Epithelial cell of esophagus (primary cell): Measurements from ENCODE around the gene MYOG.

Experiments
- DNase-seq: peaks from one replicate; pipeline ENCODE4 v3.0.0; 2010; ENCODE audit warnings: low read depth
- H3K4me3 ChIP-seq: 2 replicates; pipeline ENCODE4 v1.5.1; 2011; ENCODE audit warnings: mild to moderate bottlenecking, low read length, control low read depth
- TF ChIP-seq, protein P1 (sequence below): IDR thresholded peaks from 2 replicates; pipeline ENCODE4 v1.5.1; 2011; ENCODE audit warnings: low read depth, mild to moderate bottlenecking, low read length, control low read depth, inconsistent platforms; ENCODE audit not compliant: insufficient read depth; ENCODE audit errors: missing control alignments

Gene MYOG

DNA sequence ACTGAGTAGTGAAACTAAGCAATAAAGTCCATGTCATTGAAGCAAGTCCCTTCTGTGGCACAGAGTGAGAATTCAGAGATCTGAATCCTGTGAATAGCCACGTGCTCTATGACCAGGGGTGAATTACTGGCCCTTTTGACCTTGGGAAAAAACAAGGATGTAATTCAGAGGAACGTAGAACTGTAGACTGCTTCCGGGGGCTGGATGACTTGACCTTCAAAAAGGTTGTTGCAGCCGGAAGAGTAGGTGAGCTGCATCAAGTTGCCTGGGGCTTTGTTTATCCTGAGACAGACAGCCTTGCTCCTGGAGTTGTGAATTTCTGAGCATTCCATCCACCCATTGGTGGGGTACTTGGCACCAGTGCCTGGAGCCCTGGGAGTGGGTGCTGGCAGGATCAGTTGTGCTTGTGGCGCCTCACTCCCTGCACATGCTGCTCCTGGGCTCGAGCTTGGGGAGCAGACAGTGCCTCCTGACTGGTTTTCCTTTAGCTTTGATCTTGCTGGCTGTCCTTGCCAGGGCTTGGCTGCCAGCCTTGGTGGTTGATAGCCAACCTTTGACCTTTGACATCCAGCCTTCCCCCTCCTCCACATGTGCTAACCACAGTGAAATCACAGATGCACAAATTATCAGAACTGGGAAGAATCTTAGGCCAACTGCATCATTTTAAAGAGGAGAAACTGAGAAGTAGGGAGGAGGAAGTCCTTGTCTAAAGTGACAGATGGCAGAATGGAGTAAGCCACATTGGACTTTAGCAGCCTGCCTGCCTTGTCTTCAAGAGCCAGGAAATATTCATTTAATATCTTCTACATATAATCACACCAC, 16.2 kb upstream of the MYOG start:
- H3K4me3 ChIP-seq = no peak overlapping the region
- TF ChIP-seq, protein P1, sequence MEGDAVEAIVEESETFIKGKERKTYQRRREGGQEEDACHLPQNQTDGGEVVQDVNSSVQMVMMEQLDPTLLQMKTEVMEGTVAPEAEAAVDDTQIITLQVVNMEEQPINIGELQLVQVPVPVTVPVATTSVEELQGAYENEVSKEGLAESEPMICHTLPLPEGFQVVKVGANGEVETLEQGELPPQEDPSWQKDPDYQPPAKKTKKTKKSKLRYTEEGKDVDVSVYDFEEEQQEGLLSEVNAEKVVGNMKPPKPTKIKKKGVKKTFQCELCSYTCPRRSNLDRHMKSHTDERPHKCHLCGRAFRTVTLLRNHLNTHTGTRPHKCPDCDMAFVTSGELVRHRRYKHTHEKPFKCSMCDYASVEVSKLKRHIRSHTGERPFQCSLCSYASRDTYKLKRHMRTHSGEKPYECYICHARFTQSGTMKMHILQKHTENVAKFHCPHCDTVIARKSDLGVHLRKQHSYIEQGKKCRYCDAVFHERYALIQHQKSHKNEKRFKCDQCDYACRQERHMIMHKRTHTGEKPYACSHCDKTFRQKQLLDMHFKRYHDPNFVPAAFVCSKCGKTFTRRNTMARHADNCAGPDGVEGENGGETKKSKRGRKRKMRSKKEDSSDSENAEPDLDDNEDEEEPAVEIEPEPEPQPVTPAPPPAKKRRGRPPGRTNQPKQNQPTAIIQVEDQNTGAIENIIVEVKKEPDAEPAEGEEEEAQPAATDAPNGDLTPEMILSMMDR = no peak
- no peak for DNase-seq

DNA sequence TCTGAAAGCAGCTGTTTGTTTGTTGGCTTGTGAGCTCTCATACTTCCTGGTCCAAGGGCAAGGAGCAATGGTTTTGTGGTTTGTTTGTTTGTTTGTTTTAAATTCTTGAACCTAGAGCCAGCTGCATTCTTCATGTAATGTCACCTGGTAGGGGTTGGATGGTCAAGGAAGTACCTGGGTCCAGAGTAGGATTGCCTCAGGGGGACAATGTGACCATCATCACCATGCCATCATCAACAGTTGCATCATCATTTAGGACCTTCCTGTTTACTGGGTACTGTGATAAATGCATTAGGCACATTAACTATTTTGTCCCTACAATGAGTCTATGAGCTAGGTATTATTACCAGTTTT, 14.7 kb upstream of the MYOG start:
- DNase-seq = peak; percentile 18
- TF ChIP-seq, protein P1 = no peak
- H3K4me3 ChIP-seq = no peak overlapping the region

DNA sequence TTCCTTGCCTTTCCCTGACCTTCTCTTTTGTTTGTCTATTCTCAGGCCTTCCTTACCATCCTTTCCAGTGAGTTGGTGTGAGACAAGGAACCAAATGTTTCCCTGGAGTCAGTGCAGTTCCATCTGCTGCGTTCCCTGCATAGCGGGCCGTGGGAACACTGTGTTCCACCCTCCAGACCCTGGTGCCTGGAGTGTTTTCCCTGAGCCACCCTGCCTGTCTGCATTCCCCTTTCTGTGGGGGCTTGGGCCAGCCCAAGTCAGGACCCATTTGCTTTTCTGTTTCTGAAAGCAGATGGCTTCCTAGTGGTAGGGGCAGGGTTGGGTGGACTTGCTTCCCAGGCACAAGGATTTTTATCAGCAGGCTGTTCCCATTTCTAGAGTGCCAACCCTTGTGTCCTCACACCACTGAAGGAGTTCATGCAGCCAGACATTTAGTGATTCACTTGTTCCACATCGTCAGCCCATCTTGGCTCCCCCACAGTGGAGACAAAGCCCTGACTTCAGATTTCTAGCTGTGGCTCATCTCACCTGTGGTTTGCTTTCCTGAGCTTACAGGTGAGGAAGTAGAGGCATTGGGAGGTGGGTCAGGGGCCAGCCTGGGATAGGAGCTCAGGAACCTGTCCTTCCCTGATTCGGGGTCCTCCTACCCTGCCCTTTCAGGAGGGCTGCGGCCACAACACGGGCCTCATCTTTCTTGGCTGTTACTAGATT, 14.1 kb upstream of the MYOG start:
- H3K4me3 ChIP-seq = no peak overlapping the region
- TF ChIP-seq, protein P1 = no peak
- DNase-seq = no peak

DNA sequence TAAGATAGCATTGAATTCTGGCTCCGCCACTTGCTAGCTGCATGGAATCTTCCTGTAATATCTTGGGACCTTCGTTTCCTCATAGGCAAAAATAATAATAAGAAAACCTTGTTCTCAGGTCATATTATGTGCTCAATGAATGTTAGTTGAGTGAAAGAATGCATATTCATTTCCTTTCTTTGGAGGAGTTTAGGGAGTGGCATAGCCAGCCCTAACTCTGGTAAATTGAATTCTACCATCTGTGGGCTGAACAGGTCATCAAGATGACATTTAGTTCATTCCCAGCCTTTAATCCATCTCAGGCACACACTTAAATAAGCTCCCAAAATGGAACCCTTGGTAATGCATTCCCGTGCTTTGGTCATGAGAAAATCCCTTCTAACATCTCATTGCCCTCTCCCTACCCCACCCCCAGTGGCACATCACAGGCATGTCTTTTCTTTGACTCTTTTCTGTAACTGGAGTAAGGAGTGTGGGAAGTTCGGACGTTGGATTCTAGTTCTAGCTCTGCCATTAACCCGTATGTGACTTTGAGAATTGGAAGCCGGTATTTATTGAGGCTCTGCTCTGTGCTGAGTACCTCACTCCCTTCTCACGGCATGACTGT, 13.2 kb upstream of the MYOG start:
- TF ChIP-seq, protein P1 = no peak
- H3K4me3 ChIP-seq = no peak overlapping the region
- no peak for DNase-seq

DNA sequence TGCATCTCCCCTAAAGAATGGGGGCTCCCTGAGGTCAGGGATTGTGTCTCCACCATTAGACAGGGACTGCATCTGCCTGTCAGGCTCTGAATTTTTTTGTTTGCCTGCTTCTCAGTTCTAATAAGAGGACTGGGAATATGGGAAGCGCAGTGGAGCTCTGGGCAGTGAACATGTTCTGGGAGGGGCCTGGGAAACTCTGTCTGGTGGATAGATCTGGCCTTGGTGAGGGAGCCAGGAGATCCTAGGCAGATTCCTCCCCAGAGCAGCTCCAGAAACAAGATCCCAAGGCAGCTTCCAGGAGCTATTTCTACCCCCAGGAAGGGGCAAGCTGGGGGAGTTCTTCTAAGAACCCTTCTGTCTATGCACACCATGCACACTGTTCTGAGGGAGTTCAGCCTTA, 12.6 kb upstream of the MYOG start:
- no peak for DNase-seq
- no peak overlapping the region for H3K4me3 ChIP-seq
- TF ChIP-seq, protein P1 = no peak

DNA sequence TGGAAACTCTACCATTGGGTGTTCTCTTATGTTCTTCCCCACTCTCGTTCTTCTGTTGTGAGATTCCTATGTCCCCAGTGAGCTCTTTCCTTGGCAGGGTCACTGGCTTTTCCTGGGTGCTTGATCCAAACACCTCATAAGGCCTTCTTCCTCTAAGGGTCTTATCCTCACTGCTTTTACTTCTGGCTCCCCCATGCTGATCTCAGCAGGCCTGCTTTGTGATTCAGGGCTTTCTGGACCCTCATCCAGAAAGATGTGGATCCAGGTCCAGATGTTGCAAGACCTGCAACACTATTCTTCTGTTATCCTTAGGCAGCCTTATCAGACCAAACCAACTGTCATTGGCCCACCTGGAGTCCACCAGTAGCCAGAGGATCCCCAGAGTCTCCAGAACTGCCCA, 11.2 kb upstream of the MYOG start:
- TF ChIP-seq, protein P1 = no peak
- no peak overlapping the region for H3K4me3 ChIP-seq
- no peak for DNase-seq
